Hematopoietic multipotent progenitor cell (in vitro differentiated cells): ENCODE results near the gene TMEM101. TPM values are rescaled to one million over a fixed set of nuclear protein-coding genes. Genes with fewer than 3 reads are reported as not detected.
"Not testable (repeated sequence)": the region's sequence is repeated elsewhere in the genome, so short reads cannot be mapped to it uniquely, and the experiment has no call there.

ENCODE experiments used
- DNase-seq, 3 donors: peaks; one replicate each; pipeline ENCODE4 v3.0.0-alpha.2; 2011 to 2015; ENCODE audit warnings: low read depth in 2 of 3, low spot score in 2 of 3
- total RNA-seq: library from RNA; depleted of rRNA; stranded (reverse); fragments of >200 nt; gene quantifications from one replicate; pipeline ENCODE4 v1.2.3, GENCODE V29; 2012

The TMEM101 gene
- total RNA-seq = 141 TPM

- peak; percentile 65 to 93 (median 88) for DNase-seq
Measured at GRCh38 chr17:44014437-44015172, at the start of gene TMEM101. Gene TMEM101, minus strand, starts transcription at chr17:44014963. Its CDS starts 11 bp downstream, at chr17:44014952.

GRCh38 chr17:44063704-44064639 lies 49.2 kb upstream of the TMEM101 start:
- DNase-seq = no peak

- no peak for DNase-seq
Measured at GRCh38 chr17:44062871-44063270, 48.1 kb upstream of the TMEM101 start.

GRCh38 chr17:44061446-44061845 lies 46.7 kb upstream of the TMEM101 start:
- DNase-seq = no peak

- no peak for DNase-seq
Measured at GRCh38 chr17:44059101-44059892, 44.5 kb upstream of the TMEM101 start.

GRCh38 chr17:44053125-44053872 lies 38.5 kb upstream of the TMEM101 start:
- DNase-seq = no peak

GRCh38 chr17:44049294-44050060 lies 34.7 kb upstream of the TMEM101 start:
- no peak for DNase-seq

- not testable (repeated sequence) for DNase-seq
Measured at GRCh38 chr17:44046893-44047292, 32.1 kb upstream of the TMEM101 start.

GRCh38 chr17:44045486-44045885 lies 30.7 kb upstream of the TMEM101 start:
- no peak for DNase-seq

- DNase-seq = no peak
Measured at GRCh38 chr17:44044071-44044470, 29.3 kb upstream of the TMEM101 start.

- no peak for DNase-seq
Measured at GRCh38 chr17:44043272-44043696, 28.5 kb upstream of the TMEM101 start.

GRCh38 chr17:44039829-44040635 lies 25.3 kb upstream of the TMEM101 start:
- no peak for DNase-seq

GRCh38 chr17:44038604-44039011 lies 23.8 kb upstream of the TMEM101 start:
- no peak for DNase-seq

- no peak for DNase-seq
Measured at GRCh38 chr17:44037471-44037870, 22.7 kb upstream of the TMEM101 start.

GRCh38 chr17:44034688-44035087 lies 19.9 kb upstream of the TMEM101 start:
- DNase-seq = not testable (repeated sequence)

GRCh38 chr17:44033861-44034408 lies 19.2 kb upstream of the TMEM101 start:
- DNase-seq = no peak

- no peak for DNase-seq
Measured at GRCh38 chr17:44030482-44030881, 15.7 kb upstream of the TMEM101 start.

GRCh38 chr17:44029736-44030135 lies 15.0 kb upstream of the TMEM101 start:
- no peak for DNase-seq
